ENCODE measurements around the gene CAMSAP3.

- TF ChIP-seq CTCF (IDR thresholded peaks at IDR 0.05; ENCODE audit: low read depth, low read length) = no peak
- no peak for TF ChIP-seq EZH2phosphoT487 (IDR thresholded peaks at IDR 0.05; ENCODE audit: low read depth)
Observed at GRCh38 chr19:7631577-7631976, 35.9 kb downstream of the CAMSAP3 start.
